ENCODE measurements around the gene NPBWR2.

GRCh38 chr20:64100946-64101688 lies 6.2 kb downstream of the NPBWR2 start:
- TF ChIP-seq CTCF (IDR thresholded peaks at IDR 0.05 in 2 of 3, conservative IDR thresholded peaks at IDR 0.05 in 1 of 3; ENCODE audit: insufficient read depth in 2 of 3, low read depth in 1 of 3, low read length in 3 of 3) (no peak), MAZ (CRISPR knock-in tag; conservative IDR thresholded peaks at IDR 0.05 in 1 of 2, IDR thresholded peaks at IDR 0.05 in 1 of 2) (no peak), IRF9 (tag; IDR thresholded peaks at IDR 0.05) (no peak), TCF7 (IDR thresholded peaks at IDR 0.05; ENCODE audit: borderline replicate concordance) (no peak), NR2C2 (CRISPR knock-in tag; IDR thresholded peaks at IDR 0.05) (no peak), NR2C2 (tag; IDR thresholded peaks at IDR 0.05) (no peak), NR3C1 (CRISPR knock-in tag; IDR thresholded peaks at IDR 0.05) (no peak), CAMTA2 (CRISPR knock-in tag; conservative IDR thresholded peaks at IDR 0.05) (no peak), SMARCC2 (IDR thresholded peaks at IDR 0.05; ENCODE audit: low read depth) (no peak), RBM15 (IDR thresholded peaks at IDR 0.05; ENCODE audit: insufficient read depth, low read length) (no peak), RB1 (IDR thresholded peaks at IDR 0.05; ENCODE audit: low read depth) (no peak), ZFP36 (IDR thresholded peaks at IDR 0.05; ENCODE audit: low read depth, low read length, partially characterized antibody) (no peak), C11orf30 (IDR thresholded peaks at IDR 0.05; ENCODE audit: low read depth) (no peak), KLF10 (CRISPR knock-in tag; IDR thresholded peaks at IDR 0.05) (no peak), CEBPB (tag; IDR thresholded peaks at IDR 0.05) (no peak)
